Suppressor macrophage treated with lipopolysaccharide for 4 hours (primary cell): ENCODE measurements around the gene AP3B2.
"Not testable (repeated sequence)": the region's sequence is repeated elsewhere in the genome, so short reads cannot be mapped to it uniquely, and the experiment has no call there.

Source experiments
- DNase-seq: peaks from one replicate; pipeline ENCODE4 v3.0.0-alpha.2; 2020

Gene AP3B2

GRCh38 chr15:82648257-82649103 lies 61.2 kb downstream of the AP3B2 start:
- DNase-seq: no peak

GRCh38 chr15:82647835-82648256 lies 61.8 kb downstream of the AP3B2 start:
- no peak for DNase-seq

DNA sequence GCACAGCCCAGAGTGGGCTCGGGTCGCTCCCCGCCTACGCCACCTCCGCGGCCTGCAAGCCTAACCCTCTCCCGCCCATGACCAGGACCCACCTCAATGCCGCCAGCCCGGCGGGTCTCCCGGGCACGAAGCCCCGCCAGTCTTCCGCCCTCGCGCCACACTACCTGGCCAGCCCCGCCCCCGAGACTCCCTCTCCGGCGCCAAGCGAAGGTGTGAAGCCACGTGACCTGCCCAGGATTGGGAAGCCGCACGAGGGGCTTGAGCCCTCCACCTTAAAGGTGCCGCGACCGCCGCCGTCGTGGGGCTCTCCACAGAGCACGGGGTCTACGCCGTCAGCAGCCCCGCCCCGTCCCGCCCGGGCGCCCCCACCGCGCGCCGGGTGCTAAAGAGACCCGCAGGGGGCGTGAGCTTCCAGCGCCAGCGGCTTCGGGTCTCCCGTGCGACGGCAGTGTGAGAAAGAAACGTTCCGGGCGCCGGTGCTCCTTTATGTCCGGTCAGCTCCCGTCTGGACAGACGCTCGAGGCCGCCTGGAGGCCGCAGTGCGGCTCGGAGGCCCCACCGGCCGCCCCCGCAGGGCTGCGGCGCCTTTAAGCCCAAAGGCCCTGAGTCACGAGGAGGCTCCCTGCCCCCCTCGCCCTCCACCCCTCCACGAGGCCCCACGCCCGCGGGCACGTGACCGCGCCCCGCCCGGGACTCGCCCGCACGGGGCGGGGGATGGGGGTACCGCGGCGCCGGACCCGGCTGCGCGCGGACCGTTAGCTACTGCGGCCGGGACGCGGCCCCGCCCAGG lies 62.4 kb downstream of the AP3B2 start, which contains the start of gene CPEB1:
TSS of gene CPEB1 (minus strand) at position 319 of the 790 bp plus-strand sequence. CDS start 18,904 bp downstream, outside the sequence.
- DNase-seq: peak; percentile 30

- no peak for DNase-seq
Measured at GRCh38 chr15:82646250-82647044, 63.2 kb downstream of the AP3B2 start.

GRCh38 chr15:82644967-82645852 lies 64.5 kb downstream of the AP3B2 start:
- DNase-seq: not testable (repeated sequence)

GRCh38 chr15:82643992-82644391 lies 65.7 kb downstream of the AP3B2 start:
- DNase-seq: no peak

DNA sequence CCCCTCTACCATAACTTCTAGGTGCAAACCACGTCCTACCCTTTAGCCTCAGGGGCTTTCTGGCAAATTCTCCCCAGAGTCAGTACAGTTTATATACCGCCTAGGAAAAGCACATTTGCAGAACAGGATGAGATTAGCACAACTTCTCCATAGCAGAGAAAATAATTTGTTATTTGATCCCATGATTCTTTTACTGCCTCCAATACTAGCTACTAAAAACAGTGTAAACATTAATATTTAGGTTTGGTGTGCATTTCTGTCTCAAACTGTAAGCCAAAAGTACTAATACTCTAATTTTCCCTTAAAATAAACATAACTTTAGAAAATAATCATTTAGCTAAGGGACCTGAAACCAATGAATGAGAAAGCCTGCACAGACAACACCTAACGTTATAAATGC lies 67.0 kb downstream of the AP3B2 start:
- DNase-seq: no peak

DNA sequence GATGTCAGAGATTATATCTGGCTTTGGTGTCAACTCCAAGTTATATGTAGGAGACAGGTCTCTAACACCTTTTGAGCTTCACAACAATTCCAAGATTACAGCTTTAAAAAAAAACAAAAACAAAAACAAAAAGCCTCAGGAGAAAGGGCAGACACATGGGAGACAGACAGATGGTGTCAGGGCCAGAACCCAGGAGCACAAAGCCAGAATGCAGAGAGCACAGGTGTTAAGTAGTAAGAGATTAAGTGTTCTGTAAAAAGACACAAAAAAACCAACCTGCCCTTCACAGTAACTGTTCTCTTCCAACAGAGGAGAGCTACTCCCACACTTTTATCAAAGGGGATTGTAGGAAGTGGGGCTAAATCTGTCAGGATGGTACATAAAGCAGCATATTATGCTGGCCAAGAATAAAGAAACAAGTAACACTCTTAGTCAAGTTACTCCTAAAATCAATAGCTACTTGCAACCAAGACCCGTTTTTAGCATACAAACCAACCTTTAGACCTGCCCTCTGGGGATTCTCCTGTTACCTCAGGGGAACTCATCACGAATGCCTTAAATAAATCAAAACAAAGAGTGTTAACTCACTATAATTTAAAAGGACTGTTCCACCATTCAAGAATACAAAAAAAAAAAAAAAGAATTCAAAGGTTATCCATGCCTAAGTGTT lies 68.4 kb downstream of the AP3B2 start:
- no peak for DNase-seq

- no peak for DNase-seq
Measured at GRCh38 chr15:82640672-82641071, 69.0 kb downstream of the AP3B2 start.

DNA sequence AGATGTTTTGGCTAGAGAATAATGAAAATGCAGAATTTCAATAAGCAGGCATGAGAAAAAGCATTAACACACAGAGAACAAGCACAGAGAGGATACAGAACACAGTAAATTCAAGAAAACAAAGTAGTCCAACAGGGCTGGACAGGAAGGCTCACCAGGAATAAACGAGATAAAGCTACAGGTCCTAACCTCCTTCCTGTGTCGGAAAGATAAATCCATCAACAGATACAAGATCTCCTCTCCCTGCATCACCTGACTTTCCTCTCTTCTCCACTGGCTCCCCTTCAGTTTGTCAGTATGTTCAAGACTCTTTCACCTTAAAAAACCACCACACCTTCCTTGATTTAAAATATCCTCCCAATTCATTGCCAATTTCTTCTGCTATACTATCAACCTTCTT lies 73.9 kb downstream of the AP3B2 start:
- DNase-seq: no peak

- DNase-seq: no peak
Measured at GRCh38 chr15:82630033-82630432, 79.6 kb downstream of the AP3B2 start.

DNA sequence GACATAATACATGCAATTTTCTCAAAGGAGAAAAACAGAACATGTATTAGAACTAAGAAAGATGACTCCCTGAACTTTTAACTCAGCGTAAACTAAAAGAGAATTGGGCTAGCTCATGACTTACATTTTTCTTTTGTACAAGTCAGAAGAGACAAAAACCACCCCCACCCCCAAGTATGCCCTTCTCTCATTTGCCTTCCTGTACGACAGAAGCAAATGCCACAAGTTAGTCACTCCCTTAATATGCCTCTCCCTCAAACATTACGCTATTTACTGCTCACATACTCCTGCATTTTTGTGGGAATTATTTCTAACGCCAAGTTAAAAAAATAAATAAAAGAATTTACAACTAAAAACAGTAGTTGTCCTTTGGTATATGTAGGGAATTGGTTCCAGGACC lies 84.5 kb downstream of the AP3B2 start:
- no peak for DNase-seq

GRCh38 chr15:82624438-82624837 lies 85.2 kb downstream of the AP3B2 start:
- no peak for DNase-seq

GRCh38 chr15:82624008-82624407 lies 85.7 kb downstream of the AP3B2 start:
- no peak for DNase-seq

DNA sequence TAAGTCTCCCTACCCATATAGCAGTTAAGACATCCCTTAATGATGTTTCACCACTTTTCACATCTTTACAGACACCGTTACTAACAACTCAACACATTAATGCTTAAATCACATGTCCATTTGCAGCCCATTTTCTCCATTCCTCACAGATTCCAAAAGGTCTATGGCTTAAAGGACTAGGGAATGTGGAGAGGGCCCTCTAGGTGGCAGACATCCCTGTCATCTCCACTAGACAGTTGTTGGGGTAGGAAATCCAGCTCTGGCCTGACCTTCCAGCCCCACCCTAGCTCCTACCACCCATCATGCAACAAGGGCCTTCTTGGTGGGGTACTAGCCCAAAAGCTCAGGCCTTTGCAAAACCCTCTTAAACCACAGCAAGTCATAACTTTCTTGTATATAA lies 87.7 kb downstream of the AP3B2 start:
- DNase-seq: no peak

GRCh38 chr15:82613747-82614146 lies 95.9 kb downstream of the AP3B2 start:
- no peak for DNase-seq

DNA sequence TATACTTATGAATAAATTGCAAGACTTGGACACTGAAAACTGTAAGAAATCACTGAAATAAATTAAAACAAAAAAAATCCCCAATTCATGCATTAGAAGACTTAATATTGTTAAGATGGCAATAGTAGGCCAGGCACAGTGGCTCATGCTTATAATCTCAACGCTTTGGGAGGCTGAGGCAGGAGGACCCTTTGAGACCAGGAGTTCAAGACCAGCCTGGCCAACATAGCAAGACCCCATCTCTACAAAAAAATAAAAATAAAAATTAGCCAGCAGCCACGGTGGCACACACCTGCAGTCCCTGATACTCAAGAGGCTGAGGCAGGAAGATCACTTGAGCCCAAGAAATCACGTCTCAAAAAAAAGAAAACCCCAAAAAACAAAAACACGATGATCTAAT lies 98.3 kb downstream of the AP3B2 start:
- no peak for DNase-seq
